GM15510 (cell line): Measurements from ENCODE around the gene ZNF677.
"Not testable (repeated sequence)": the region's sequence is repeated elsewhere in the genome, so short reads cannot be mapped to it uniquely, and the experiment has no call there.

Source experiments
- POLR2A ChIP-seq: IDR thresholded peaks from 3 replicates; pipeline ENCODE4 v1.6.1; 2011; ENCODE audit warnings: borderline replicate concordance; ENCODE audit not compliant: insufficient read length; ENCODE audit errors: extremely low read depth

Gene ZNF677

GRCh38 chr19:53254411-53255341 is at the start of gene ZNF677:
TSS of gene ZNF677 (minus strand) at chr19:53254873. CDS start at chr19:53251550, 3,323 bp downstream.
- no peak for TF ChIP-seq POLR2A

GRCh38 chr19:53294786-53295441 is 40.2 kb upstream of the ZNF677 start:
- TF ChIP-seq POLR2A = no peak

- TF ChIP-seq POLR2A = no peak
Observed at GRCh38 chr19:53290758-53291549, 36.3 kb upstream of the ZNF677 start.

- no peak for TF ChIP-seq POLR2A
Observed at GRCh38 chr19:53285087-53285486, 30.4 kb upstream of the ZNF677 start.

GRCh38 chr19:53275480-53275879 is 20.8 kb upstream of the ZNF677 start:
- TF ChIP-seq POLR2A = no peak

- TF ChIP-seq POLR2A = no peak
Observed at GRCh38 chr19:53272044-53272443, 17.4 kb upstream of the ZNF677 start.

GRCh38 chr19:53267623-53268022 is 12.9 kb upstream of the ZNF677 start, which contains the start of gene VN1R4:
TSS of gene VN1R4 (minus strand) at chr19:53267723. CDS start at chr19:53267665, 58 bp downstream.
- TF ChIP-seq POLR2A = not testable (repeated sequence)

- TF ChIP-seq POLR2A = not testable (repeated sequence)
Observed at GRCh38 chr19:53257715-53258342, 3.2 kb upstream of the ZNF677 start, which contains the start of gene VN1R2. TSS of gene VN1R2 (plus strand) at chr19:53258292. CDS start at chr19:53258376, 84 bp downstream.

- no peak for TF ChIP-seq POLR2A
Observed at GRCh38 chr19:53246498-53246897, 8.2 kb downstream of the ZNF677 start.

GRCh38 chr19:53237114-53237777 is 17.4 kb downstream of the ZNF677 start:
- TF ChIP-seq POLR2A = no peak

- TF ChIP-seq POLR2A = no peak
Observed at GRCh38 chr19:53224606-53225005, 30.1 kb downstream of the ZNF677 start.

GRCh38 chr19:53212703-53213320 is 41.9 kb downstream of the ZNF677 start:
- no peak for TF ChIP-seq POLR2A

- TF ChIP-seq POLR2A = peak; percentile 61
Observed at GRCh38 chr19:53196777-53197396, 57.8 kb downstream of the ZNF677 start.
